Activated CD8-positive, alpha-beta memory T cell treated with anti-CD3 and anti-CD28 coated beads, Interleukin-2, amount 50 U/mL, for 4 hours (primary cell): Measurements from ENCODE around the gene FAM131A.

Experiments
- DNase-seq: peaks from one replicate; pipeline ENCODE4 v3.0.0-alpha.2; 2020

Gene FAM131A

GRCh38 chr3:184379358-184380184 is 42.2 kb downstream of the FAM131A start, which contains the start of gene CHRD:
CHRD (plus strand) TSS chr3:184380054; CDS start chr3:184380319, 265 bp downstream.
- no peak for DNase-seq

- DNase-seq, result peak; percentile 34
Observed at GRCh38 chr3:184380185-184380626, 42.8 kb downstream of the FAM131A start.

- no peak for DNase-seq
Observed at GRCh38 chr3:184380627-184381260, 43.3 kb downstream of the FAM131A start.

GRCh38 chr3:184381261-184382224 is 44.1 kb downstream of the FAM131A start:
- DNase-seq, result no peak

GRCh38 chr3:184382326-184383032 is 45.1 kb downstream of the FAM131A start:
- no peak for DNase-seq

- no peak for DNase-seq
Observed at GRCh38 chr3:184383033-184383740, 45.8 kb downstream of the FAM131A start.

GRCh38 chr3:184384342-184384741 is 46.9 kb downstream of the FAM131A start:
- no peak for DNase-seq

- DNase-seq, result no peak
Observed at GRCh38 chr3:184384856-184385422, 47.5 kb downstream of the FAM131A start.

- no peak for DNase-seq
Observed at GRCh38 chr3:184386047-184386806, 48.8 kb downstream of the FAM131A start.

GRCh38 chr3:184387174-184387714 is 49.8 kb downstream of the FAM131A start:
- DNase-seq, result no peak

- DNase-seq, result no peak
Observed at GRCh38 chr3:184388164-184388935, 51.0 kb downstream of the FAM131A start.

- no peak for DNase-seq
Observed at GRCh38 chr3:184388936-184389230, 51.5 kb downstream of the FAM131A start.

- DNase-seq, result no peak
Observed at GRCh38 chr3:184389384-184389783, 52.0 kb downstream of the FAM131A start.

GRCh38 chr3:184389935-184390528 is 52.6 kb downstream of the FAM131A start:
- DNase-seq, result no peak

- no peak for DNase-seq
Observed at GRCh38 chr3:184391266-184391665, 53.9 kb downstream of the FAM131A start.

- DNase-seq, result no peak
Observed at GRCh38 chr3:184395320-184395660, 57.9 kb downstream of the FAM131A start.
